Measurements from ENCODE around the gene NGDN.
"Not testable (repeated sequence)": the region's sequence is repeated elsewhere in the genome, so short reads cannot be mapped to it uniquely, and the experiment has no call there.

Gene NGDN

GRCh38 chr14:23439107-23439835, 30.2 kb upstream of the NGDN start:
- no peak for DNase-seq (ENCODE audit: low read depth)

GRCh38 chr14:23441076-23441475, 28.4 kb upstream of the NGDN start:
- DNase-seq (ENCODE audit: low read depth), result no peak

- DNase-seq (ENCODE audit: low read depth), result no peak
Observed at GRCh38 chr14:23442721-23443356, 26.7 kb upstream of the NGDN start.

GRCh38 chr14:23443411-23443812, 26.1 kb upstream of the NGDN start:
- no peak for DNase-seq (ENCODE audit: low read depth)

- DNase-seq (ENCODE audit: low read depth), result no peak
Observed at GRCh38 chr14:23443881-23444280, 25.6 kb upstream of the NGDN start.

- no peak for DNase-seq (ENCODE audit: low read depth)
Observed at GRCh38 chr14:23444314-23444713, 25.2 kb upstream of the NGDN start.

GRCh38 chr14:23445773-23446172, 23.7 kb upstream of the NGDN start:
- DNase-seq (ENCODE audit: low read depth), result no peak

- DNase-seq (ENCODE audit: low read depth), result no peak
Observed at GRCh38 chr14:23446291-23446851, 23.1 kb upstream of the NGDN start.

- DNase-seq (ENCODE audit: low read depth), result no peak
Observed at GRCh38 chr14:23447361-23448350, 21.8 kb upstream of the NGDN start.

- no peak for DNase-seq (ENCODE audit: low read depth)
Observed at GRCh38 chr14:23449314-23449713, 20.2 kb upstream of the NGDN start.

GRCh38 chr14:23450379-23450778, 19.1 kb upstream of the NGDN start:
- DNase-seq (ENCODE audit: low read depth), result no peak

- DNase-seq (ENCODE audit: low read depth), result no peak
Observed at GRCh38 chr14:23452237-23452636, 17.3 kb upstream of the NGDN start.

GRCh38 chr14:23454445-23454856, 15.1 kb upstream of the NGDN start:
- no peak for DNase-seq (ENCODE audit: low read depth)

- DNase-seq (ENCODE audit: low read depth), result not testable (repeated sequence)
Observed at GRCh38 chr14:23456883-23457586, 12.5 kb upstream of the NGDN start.

GRCh38 chr14:23457587-23458445, 11.7 kb upstream of the NGDN start:
- DNase-seq (ENCODE audit: low read depth), result no peak

GRCh38 chr14:23460960-23461359, 8.5 kb upstream of the NGDN start:
- DNase-seq (ENCODE audit: low read depth), result no peak

GRCh38 chr14:23464700-23465099, 4.8 kb upstream of the NGDN start:
- DNase-seq (ENCODE audit: low read depth), result no peak

- no peak for DNase-seq (ENCODE audit: low read depth)
Observed at GRCh38 chr14:23465261-23465660, 4.2 kb upstream of the NGDN start.

GRCh38 chr14:23468704-23469126, 788 bp upstream of the NGDN start:
- no peak for DNase-seq (ENCODE audit: low read depth)

GRCh38 chr14:23469906-23470403, 452 bp downstream of the NGDN start:
- no peak for DNase-seq (ENCODE audit: low read depth)

Data from stimulated activated CD8-positive, alpha-beta memory T cell treated with anti-CD3 and anti-CD28 coated beads, Interleukin-15, amount 100 ng/mL, for 24 hours (primary cell).